Measurements from ENCODE around the gene OSBPL3.

The OSBPL3 gene

GRCh38 chr7:24912874-24913514 is 67.0 kb downstream of the OSBPL3 start:
- peaks cover 3% of the 10 kb centered on the region; the same call in 1 of the 2 replicates for H4K20me1 ChIP-seq (ENCODE audit: low read depth, low read length)
- H3K4me3 ChIP-seq (ENCODE audit: insufficient read depth, low read length, poor library complexity, severe bottlenecking): no peak overlapping the region
- no peak overlapping the region for H2AFZ ChIP-seq (ENCODE audit: low read depth, low read length, severe bottlenecking)
- TF ChIP-seq CTCF (IDR thresholded peaks at IDR 0.05; ENCODE audit: insufficient read depth, low read length, poor library complexity, severe bottlenecking): no peak
- TF ChIP-seq EZH2phosphoT487 (conservative IDR thresholded peaks at IDR 0.05; ENCODE audit: low read length): no peak
- peaks cover 98% of the 10 kb centered on the region for H3K79me2 ChIP-seq (ENCODE audit: insufficient read depth, low read length)
- no peak overlapping the region for H3K4me2 ChIP-seq (ENCODE audit: low read depth, low read length, poor library complexity, severe bottlenecking)
- no peak overlapping the region for H3K27ac ChIP-seq (ENCODE audit: low read depth, low read length)
- no peak overlapping the region for H3K9ac ChIP-seq (ENCODE audit: low read length)
- no peaks in the 10 kb centered on the region for H3F3A ChIP-seq (ENCODE audit: insufficient read depth)
- H3K9me2 ChIP-seq (replicated peaks; ENCODE audit: insufficient read depth, low read length): no peaks in the 10 kb centered on the region
- no peaks in the 10 kb centered on the region for H3K27me3 ChIP-seq (ENCODE audit: low read length)
- no peaks in the 10 kb centered on the region for H3K9me3 ChIP-seq (ENCODE audit: insufficient read depth, low read length)
- H3K36me3 ChIP-seq (ENCODE audit: low read length): no peaks in the 10 kb centered on the region

DNA sequence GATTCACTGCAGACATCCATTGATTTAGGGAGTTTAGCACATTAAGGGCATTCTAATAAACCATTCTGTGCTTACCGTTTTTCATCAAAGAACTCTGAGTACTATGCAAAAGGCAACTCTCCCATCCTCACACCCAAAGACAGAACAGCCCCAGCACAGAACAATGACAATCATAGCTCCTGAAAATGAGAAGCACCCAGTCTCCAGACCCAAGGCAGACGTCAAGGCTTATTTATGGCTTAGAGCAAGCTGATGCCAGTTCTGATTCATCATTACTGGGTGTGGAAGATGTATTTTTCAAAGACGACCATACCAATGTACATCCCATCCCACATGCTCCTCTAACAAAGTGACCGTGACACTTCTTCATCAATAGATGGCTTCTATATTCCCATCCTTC is 67.6 kb downstream of the OSBPL3 start:
- H3K9me3 ChIP-seq (ENCODE audit: insufficient read depth, low read length): no peaks in the 10 kb centered on the region
- no peak overlapping the region for H2AFZ ChIP-seq (ENCODE audit: low read depth, low read length, severe bottlenecking)
- no peak overlapping the region for H3K9ac ChIP-seq (ENCODE audit: low read length)
- no peak overlapping the region for H3K27ac ChIP-seq (ENCODE audit: low read depth, low read length)
- H4K20me1 ChIP-seq (ENCODE audit: low read depth, low read length): peaks cover 3% of the 10 kb centered on the region; the same call in 1 of the 2 replicates
- H3K27me3 ChIP-seq (ENCODE audit: low read length): no peaks in the 10 kb centered on the region
- H3F3A ChIP-seq (ENCODE audit: insufficient read depth): no peaks in the 10 kb centered on the region
- H3K9me2 ChIP-seq (replicated peaks; ENCODE audit: insufficient read depth, low read length): no peaks in the 10 kb centered on the region
- no peak overlapping the region for H3K4me3 ChIP-seq (ENCODE audit: insufficient read depth, low read length, poor library complexity, severe bottlenecking)
- peaks cover 98% of the 10 kb centered on the region for H3K79me2 ChIP-seq (ENCODE audit: insufficient read depth, low read length)
- no peaks in the 10 kb centered on the region for H3K36me3 ChIP-seq (ENCODE audit: low read length)
- H3K4me2 ChIP-seq (ENCODE audit: low read depth, low read length, poor library complexity, severe bottlenecking): no peak overlapping the region
- TF ChIP-seq EZH2phosphoT487 (conservative IDR thresholded peaks at IDR 0.05; ENCODE audit: low read length): no peak
- TF ChIP-seq CTCF (IDR thresholded peaks at IDR 0.05; ENCODE audit: insufficient read depth, low read length, poor library complexity, severe bottlenecking): no peak

DNA sequence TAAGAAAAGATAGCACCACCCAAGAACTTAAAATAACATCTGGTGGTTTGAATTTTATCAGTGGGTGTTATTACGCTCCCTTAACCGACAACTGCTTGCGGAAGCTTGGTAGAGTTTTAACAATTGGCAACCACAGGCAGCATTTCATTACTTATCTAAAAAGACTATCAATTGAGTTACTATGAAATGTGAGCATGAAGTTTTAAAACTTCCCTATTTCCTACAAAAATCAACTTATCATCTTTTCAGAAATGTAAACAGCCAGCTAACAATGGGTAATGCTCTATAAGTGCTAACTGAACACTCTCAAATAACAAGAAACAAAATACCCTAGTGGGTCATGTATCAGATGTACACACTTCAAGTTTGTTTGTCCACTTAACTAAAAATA is 68.8 kb downstream of the OSBPL3 start:
- no peak overlapping the region for H3K9ac ChIP-seq (ENCODE audit: low read length)
- H3K4me2 ChIP-seq (ENCODE audit: low read depth, low read length, poor library complexity, severe bottlenecking): no peak overlapping the region
- no peak overlapping the region for H3K4me3 ChIP-seq (ENCODE audit: insufficient read depth, low read length, poor library complexity, severe bottlenecking)
- H3K9me3 ChIP-seq (ENCODE audit: insufficient read depth, low read length): no peaks in the 10 kb centered on the region
- peaks cover 3% of the 10 kb centered on the region; the same call in 1 of the 2 replicates for H4K20me1 ChIP-seq (ENCODE audit: low read depth, low read length)
- TF ChIP-seq EZH2phosphoT487 (conservative IDR thresholded peaks at IDR 0.05; ENCODE audit: low read length) (no peak), CTCF (IDR thresholded peaks at IDR 0.05; ENCODE audit: insufficient read depth, low read length, poor library complexity, severe bottlenecking) (no peak)
- no peaks in the 10 kb centered on the region for H3K36me3 ChIP-seq (ENCODE audit: low read length)
- no peaks in the 10 kb centered on the region for H3K9me2 ChIP-seq (replicated peaks; ENCODE audit: insufficient read depth, low read length)
- H3K27me3 ChIP-seq (ENCODE audit: low read length): no peaks in the 10 kb centered on the region
- peaks cover 100% of the 10 kb centered on the region for H3K79me2 ChIP-seq (ENCODE audit: insufficient read depth, low read length)
- no peak overlapping the region for H3K27ac ChIP-seq (ENCODE audit: low read depth, low read length)
- H2AFZ ChIP-seq (ENCODE audit: low read depth, low read length, severe bottlenecking): no peak overlapping the region
- no peaks in the 10 kb centered on the region for H3F3A ChIP-seq (ENCODE audit: insufficient read depth)
